Lower lobe of right lung (tissue), 2 donors: ENCODE data around the gene SNRPA. TPM values are rescaled to one million over a fixed set of nuclear protein-coding genes. Genes with fewer than 3 reads are reported as not detected.

ENCODE experiments used
- ATAC-seq, 2 donors: fragments of 200-7000 bp; cut with Tn5 transposase; one replicate each; pipeline ENCODE4 v1.9.1; 2020 to 2022; ENCODE audit warnings: mild to moderate bottlenecking in 2 of 2, moderate library complexity in 2 of 2
- DNase-seq: peaks from one replicate; pipeline ENCODE4 v3.0.0-alpha.2; 2020
- H3K27ac ChIP-seq: fragments of 200-600 bp; one replicate; pipeline ENCODE4 v1.8.0; 2022
- H3K27me3 ChIP-seq: fragments of 200-600 bp; one replicate; pipeline ENCODE4 v1.8.0; 2022; ENCODE audit warnings: low read depth
- H3K36me3 ChIP-seq: fragments of 200-600 bp; one replicate; pipeline ENCODE4 v1.8.0; 2022; ENCODE audit warnings: mild to moderate bottlenecking
- H3K4me1 ChIP-seq: fragments of 200-600 bp; one replicate; pipeline ENCODE4 v1.8.0; 2022
- H3K4me3 ChIP-seq: fragments of 200-600 bp; one replicate; pipeline ENCODE4 v1.8.0; 2022; ENCODE audit warnings: mild to moderate bottlenecking
- H3K9me3 ChIP-seq: fragments of 200-600 bp; one replicate; pipeline ENCODE4 v1.8.0; 2022
- CTCF ChIP-seq: fragments of 200-600 bp; IDR thresholded peaks from one replicate; pipeline ENCODE4 v1.8.0; 2022; ENCODE audit warnings: antibody characterized with exemption, mild to moderate bottlenecking
- intact Hi-C: fragments of 100-400 bp; cut with DNase I; formaldehyde crosslinking; loops from one replicate; pipeline ENCODE4 v1.11.0; 2022
- total RNA-seq: library from RNA; stranded (reverse); fragmentation: NEBNext Ultra II Directional; extraction: Animal tissue kit (Norgen Biotek cat#: 25700); gene quantifications from one replicate; pipeline ENCODE4 v1.2.1, GENCODE V29; 2021
- donor health status: DM: no; HTN: yes; CAD: no; lungs with severe emphysema.

The SNRPA gene
- total RNA-seq, 1 donor from 2014 or later: 44.8 TPM

- Histone ChIP-seq H3K9me3 (no peaks in the 10 kb centered on the region), H3K36me3 (peaks cover 44% of the 10 kb centered on the region), H3K27ac (peak overlapping the region; percentile 92), H3K27me3 (no peaks in the 10 kb centered on the region), H3K4me1 (peaks cover 57% of the 10 kb centered on the region), H3K4me3 (peak overlapping the region; percentile 92)
- no peak for TF ChIP-seq CTCF
- ATAC-seq: peak; percentile 1 to 16
- intact Hi-C loops: no loop called here
- peak; percentile 78 for DNase-seq
Observed at GRCh38 chr19:40799558-40800338, 48.7 kb downstream of the SNRPA start.

- H3K27me3 ChIP-seq: no peaks in the 10 kb centered on the region
- peaks cover 64% of the 10 kb centered on the region for H3K4me1 ChIP-seq
- intact Hi-C loops: no loop called here
- H3K36me3 ChIP-seq: peaks cover 50% of the 10 kb centered on the region
- ATAC-seq (no peak), DNase-seq (no peak)
- H3K4me3 ChIP-seq: peak overlapping the region; percentile 92
- TF ChIP-seq CTCF: no peak
- no peaks in the 10 kb centered on the region for H3K9me3 ChIP-seq
- peak overlapping the region; percentile 92 for H3K27ac ChIP-seq
Observed at GRCh38 chr19:40800339-40800996, 49.5 kb downstream of the SNRPA start.

GRCh38 chr19:40800997-40801377, 50.0 kb downstream of the SNRPA start:
- TF ChIP-seq CTCF: no peak
- H3K4me3 ChIP-seq: peak overlapping the region; percentile 92
- H3K27me3 ChIP-seq: no peaks in the 10 kb centered on the region
- no peaks in the 10 kb centered on the region for H3K9me3 ChIP-seq
- DNase-seq (no peak), ATAC-seq (no peak)
- peaks cover 69% of the 10 kb centered on the region for H3K4me1 ChIP-seq
- H3K36me3 ChIP-seq: peaks cover 56% of the 10 kb centered on the region
- peak overlapping the region; percentile 92 for H3K27ac ChIP-seq
- intact Hi-C loops: no loop called here

GRCh38 chr19:40801426-40802299, 50.7 kb downstream of the SNRPA start:
- H3K9me3 ChIP-seq: no peaks in the 10 kb centered on the region
- no peak for TF ChIP-seq CTCF
- peaks cover 76% of the 10 kb centered on the region for H3K4me1 ChIP-seq
- H3K36me3 ChIP-seq: peaks cover 61% of the 10 kb centered on the region
- peak overlapping the region; percentile 92 for H3K27ac ChIP-seq
- ATAC-seq (peak in 1 of 2 donors; percentile 3), DNase-seq (no peak)
- peak overlapping the region; percentile 92 for H3K4me3 ChIP-seq
- no peaks in the 10 kb centered on the region for H3K27me3 ChIP-seq
- intact Hi-C loops: no loop called here
